Measurements from ENCODE around the gene ZNF608.

The ZNF608 gene

GRCh38 chr5:124705577-124705976 is 40.9 kb downstream of the ZNF608 start:
- Histone ChIP-seq H3K4me1 (ENCODE audit: insufficient read depth, poor library complexity, severe bottlenecking) (no peaks in the 10 kb centered on the region), H3K27me3 (ENCODE audit: insufficient read depth, poor library complexity, severe bottlenecking) (no peaks in the 10 kb centered on the region), H3K9me3 (ENCODE audit: severe bottlenecking) (no peaks in the 10 kb centered on the region), H3K36me3 (ENCODE audit: low read depth) (no peaks in the 10 kb centered on the region), H3K4me3 (ENCODE audit: severe bottlenecking) (no peak overlapping the region), H3K27ac (ENCODE audit: poor library complexity, severe bottlenecking) (no peak overlapping the region)
- ATAC-seq (ENCODE audit: low read depth) (no peak), DNase-seq (ENCODE audit: low spot score) (no peak)
- no peak for TF ChIP-seq CTCF (IDR thresholded peaks at IDR 0.05; ENCODE audit: poor library complexity, severe bottlenecking)

GRCh38 chr5:124704594-124705284 is 41.7 kb downstream of the ZNF608 start:
- no peak for TF ChIP-seq CTCF (IDR thresholded peaks at IDR 0.05; ENCODE audit: poor library complexity, severe bottlenecking)
- Histone ChIP-seq H3K36me3 (ENCODE audit: low read depth) (no peaks in the 10 kb centered on the region), H3K4me3 (ENCODE audit: severe bottlenecking) (no peak overlapping the region), H3K9me3 (ENCODE audit: severe bottlenecking) (no peaks in the 10 kb centered on the region), H3K4me1 (ENCODE audit: insufficient read depth, poor library complexity, severe bottlenecking) (no peaks in the 10 kb centered on the region), H3K27me3 (ENCODE audit: insufficient read depth, poor library complexity, severe bottlenecking) (no peaks in the 10 kb centered on the region), H3K27ac (ENCODE audit: poor library complexity, severe bottlenecking) (no peak overlapping the region)
- DNase-seq (ENCODE audit: low spot score) (no peak), ATAC-seq (ENCODE audit: low read depth) (no peak)

- H3K4me3 ChIP-seq (ENCODE audit: severe bottlenecking), result no peak overlapping the region
- no peak for TF ChIP-seq CTCF (IDR thresholded peaks at IDR 0.05; ENCODE audit: poor library complexity, severe bottlenecking)
- no peak for ATAC-seq (ENCODE audit: low read depth)
- DNase-seq (ENCODE audit: low spot score), result no peak
- H3K36me3 ChIP-seq (ENCODE audit: low read depth), result no peaks in the 10 kb centered on the region
- H3K27me3 ChIP-seq (ENCODE audit: insufficient read depth, poor library complexity, severe bottlenecking), result no peaks in the 10 kb centered on the region
- no peaks in the 10 kb centered on the region for H3K9me3 ChIP-seq (ENCODE audit: severe bottlenecking)
- no peak overlapping the region for H3K27ac ChIP-seq (ENCODE audit: poor library complexity, severe bottlenecking)
- H3K4me1 ChIP-seq (ENCODE audit: insufficient read depth, poor library complexity, severe bottlenecking), result no peaks in the 10 kb centered on the region
Measured at GRCh38 chr5:124703995-124704394, 42.4 kb downstream of the ZNF608 start.

- H3K27ac ChIP-seq (ENCODE audit: poor library complexity, severe bottlenecking), result no peak overlapping the region
- H3K4me1 ChIP-seq (ENCODE audit: insufficient read depth, poor library complexity, severe bottlenecking), result no peaks in the 10 kb centered on the region
- ATAC-seq (ENCODE audit: low read depth) (no peak), DNase-seq (ENCODE audit: low spot score) (no peak)
- H3K36me3 ChIP-seq (ENCODE audit: low read depth), result no peaks in the 10 kb centered on the region
- no peak overlapping the region for H3K4me3 ChIP-seq (ENCODE audit: severe bottlenecking)
- no peaks in the 10 kb centered on the region for H3K9me3 ChIP-seq (ENCODE audit: severe bottlenecking)
- no peaks in the 10 kb centered on the region for H3K27me3 ChIP-seq (ENCODE audit: insufficient read depth, poor library complexity, severe bottlenecking)
- no peak for TF ChIP-seq CTCF (IDR thresholded peaks at IDR 0.05; ENCODE audit: poor library complexity, severe bottlenecking)
Measured at GRCh38 chr5:124702525-124702924, 43.9 kb downstream of the ZNF608 start.

- DNase-seq (ENCODE audit: low spot score), result no peak
- H3K27me3 ChIP-seq (ENCODE audit: insufficient read depth, poor library complexity, severe bottlenecking), result no peaks in the 10 kb centered on the region
- no peaks in the 10 kb centered on the region for H3K36me3 ChIP-seq (ENCODE audit: low read depth)
- no peak overlapping the region for H3K27ac ChIP-seq (ENCODE audit: poor library complexity, severe bottlenecking)
- no peak for TF ChIP-seq CTCF (IDR thresholded peaks at IDR 0.05; ENCODE audit: poor library complexity, severe bottlenecking)
- H3K4me1 ChIP-seq (ENCODE audit: insufficient read depth, poor library complexity, severe bottlenecking), result no peaks in the 10 kb centered on the region
- no peak for ATAC-seq (ENCODE audit: low read depth)
- H3K4me3 ChIP-seq (ENCODE audit: severe bottlenecking), result no peak overlapping the region
- no peaks in the 10 kb centered on the region for H3K9me3 ChIP-seq (ENCODE audit: severe bottlenecking)
Measured at GRCh38 chr5:124701873-124702425, 44.5 kb downstream of the ZNF608 start.

Data from RWPE2 (cell line).